ENCODE data around the gene ALDOC.

The ALDOC gene

DNA sequence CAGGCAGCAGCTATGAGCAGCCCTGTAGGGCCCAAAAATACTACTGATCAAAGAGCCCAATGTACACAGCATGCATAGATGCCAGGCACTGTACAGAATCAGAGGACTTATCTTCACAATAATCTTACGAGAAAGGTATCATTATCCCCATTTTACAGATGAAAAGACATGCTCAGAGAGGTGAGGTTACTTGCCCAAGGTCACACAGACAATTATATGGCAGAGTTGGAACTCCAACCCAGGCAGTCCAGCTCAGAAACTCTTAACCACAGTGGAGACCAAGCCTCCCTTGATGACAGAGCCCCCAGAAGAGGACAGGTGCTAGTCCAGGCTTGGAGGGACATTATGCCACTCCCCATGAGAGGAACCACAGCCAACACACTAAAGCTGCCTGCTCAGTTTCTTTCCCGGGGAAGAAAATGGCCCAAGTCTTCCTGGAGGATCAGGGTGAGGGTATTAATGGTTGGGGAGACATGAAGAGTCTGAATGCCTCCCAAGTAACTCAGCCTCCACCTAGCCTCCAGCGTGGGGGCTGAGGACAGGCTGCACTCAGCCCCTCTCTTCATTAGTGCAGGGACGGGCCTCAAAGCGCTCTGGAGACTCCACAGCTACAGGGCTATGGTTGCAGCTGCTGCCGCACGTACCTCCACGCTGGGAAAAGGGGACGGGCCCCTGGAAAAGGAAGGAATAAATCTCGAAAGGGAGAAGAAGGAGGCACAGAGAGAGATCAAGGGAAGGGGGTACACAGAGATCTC lies 25.1 kb downstream of the ALDOC start:
- no peak for DNase-seq

DNA sequence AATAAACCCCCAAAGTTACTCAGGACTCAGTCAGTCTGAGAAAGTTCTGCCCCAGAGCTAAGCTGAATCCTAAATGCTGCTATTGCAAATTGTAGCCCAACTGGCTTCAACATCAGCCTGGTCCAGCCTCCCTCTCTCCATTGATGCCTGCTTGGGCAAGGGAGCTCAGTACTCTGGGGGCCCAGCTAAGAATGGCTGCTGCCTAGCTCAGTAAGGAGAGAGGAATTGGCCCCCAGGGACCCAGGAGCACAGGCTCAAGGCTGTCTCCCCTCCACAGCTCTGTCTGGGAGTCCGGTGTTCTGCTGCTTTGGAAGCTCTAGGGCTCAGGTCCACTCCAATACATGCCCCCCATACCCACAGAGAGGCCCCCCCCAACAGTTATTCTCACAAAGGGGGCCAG lies 25.8 kb downstream of the ALDOC start:
- DNase-seq, result no peak

DNA sequence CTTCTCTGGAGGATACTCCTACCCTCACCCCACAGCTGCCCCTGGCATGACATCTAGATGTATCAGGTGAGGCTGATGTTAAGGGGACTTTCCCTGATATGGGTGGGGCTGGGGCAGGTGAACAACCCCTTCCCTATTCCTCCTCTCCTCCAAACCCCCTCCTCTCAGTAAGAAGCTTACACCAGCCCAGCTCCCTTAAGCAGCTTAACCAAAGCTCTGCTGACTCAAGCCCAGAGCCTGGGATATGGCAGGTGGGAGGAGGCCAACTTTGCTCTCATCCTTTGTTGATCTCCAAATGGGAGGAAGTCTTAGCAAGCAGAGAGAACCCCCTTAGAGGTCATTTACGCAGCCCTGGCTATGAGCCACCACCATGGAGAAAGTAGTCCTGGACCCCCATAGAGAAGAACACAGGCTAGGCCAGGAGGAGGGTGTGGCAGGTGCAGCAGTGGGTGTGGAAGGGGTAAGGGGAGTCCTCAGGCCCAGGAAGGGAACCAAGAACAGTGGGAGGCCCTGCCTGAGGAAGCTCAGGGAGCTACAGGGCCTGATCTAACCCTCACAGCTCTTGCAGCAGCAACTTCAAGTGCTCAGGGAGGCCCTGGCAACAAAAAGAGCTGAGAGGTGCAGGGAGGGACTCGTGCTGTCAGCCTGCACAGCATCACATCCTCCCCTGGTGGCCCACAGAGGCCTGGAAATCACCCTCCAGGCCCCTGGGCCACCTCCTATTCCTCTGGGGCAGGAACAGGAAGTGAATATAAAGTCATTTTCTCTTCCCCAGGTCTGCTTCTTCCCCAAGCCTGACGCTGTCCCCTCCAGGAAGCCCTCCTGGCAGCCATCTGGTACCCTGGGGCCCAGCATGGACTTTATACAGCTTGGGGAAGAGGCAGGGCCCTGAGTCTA lies 27.2 kb downstream of the ALDOC start:
- no peak for DNase-seq

DNA sequence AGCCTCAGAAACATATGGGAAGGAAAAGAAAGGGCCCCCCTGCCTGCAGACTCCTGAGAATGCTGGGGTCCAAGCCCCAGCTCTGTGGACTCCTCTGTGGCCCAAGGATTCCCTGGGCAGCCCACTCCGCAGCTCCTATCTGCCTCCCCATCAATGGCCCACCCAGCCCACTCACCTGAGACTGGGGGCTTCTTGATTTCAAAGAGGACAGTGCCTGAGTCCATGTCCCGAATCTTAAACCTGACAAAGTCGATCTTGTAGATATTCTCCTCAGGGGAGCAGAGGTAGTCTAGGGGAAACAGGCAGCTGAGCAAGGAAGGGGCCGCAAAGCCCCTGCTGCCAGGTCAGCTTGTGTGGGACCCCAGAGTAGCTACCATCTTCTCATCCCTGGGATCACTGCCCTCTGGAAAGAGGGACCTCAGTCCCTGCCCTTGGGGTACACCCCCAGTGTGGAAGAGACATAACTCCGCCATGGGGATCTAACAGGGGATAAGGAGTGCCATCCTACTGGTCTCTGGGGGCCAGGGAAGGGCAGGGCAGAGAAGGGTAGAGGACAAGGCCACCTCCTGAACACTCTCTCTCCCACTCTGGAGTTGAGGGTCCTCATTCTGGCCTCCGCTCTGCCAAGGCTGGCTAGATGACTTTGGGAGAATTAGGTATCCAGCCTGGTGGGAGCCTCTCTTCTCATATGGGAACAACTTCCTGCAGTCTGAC lies 28.1 kb downstream of the ALDOC start:
- no peak for DNase-seq

DNA sequence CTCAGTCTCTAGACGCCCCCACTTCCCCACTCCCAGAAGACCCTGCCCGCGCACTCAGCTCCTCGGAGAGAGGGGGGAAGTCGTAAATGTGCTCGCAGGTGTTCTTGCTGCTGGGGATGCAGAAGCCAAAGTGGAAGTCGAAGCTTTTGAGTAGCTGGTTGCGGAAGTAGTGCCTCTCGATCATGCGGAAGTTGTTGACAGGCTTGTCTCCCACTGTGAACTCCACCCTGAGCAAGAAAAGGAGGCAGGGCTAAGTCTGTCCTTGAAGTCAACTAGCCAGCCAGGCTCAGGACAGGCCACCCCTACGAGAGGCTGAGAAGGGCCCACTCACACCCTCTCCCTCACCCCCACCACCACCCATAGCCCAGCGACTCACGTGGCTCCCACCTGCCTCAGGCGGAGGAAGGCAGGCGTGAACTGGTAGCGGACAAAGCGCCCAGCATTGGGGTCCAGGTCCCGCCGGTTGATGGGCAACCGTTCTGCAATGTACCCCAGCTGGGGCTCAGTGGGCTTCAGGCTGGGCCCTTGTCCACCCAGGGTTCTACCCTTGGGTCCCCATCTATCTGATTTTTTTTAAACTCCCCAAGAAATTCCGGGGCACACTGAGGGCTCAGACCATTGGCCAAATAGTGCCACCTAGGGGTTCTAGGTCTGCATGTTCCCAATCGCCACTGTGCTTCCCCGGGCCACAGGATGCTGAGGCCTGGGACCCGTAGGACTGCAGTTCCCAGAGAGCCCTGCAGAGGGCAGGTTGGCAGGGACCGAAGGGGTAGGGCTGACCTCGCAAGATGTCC lies 28.9 kb downstream of the ALDOC start:
- DNase-seq, result no peak

DNA sequence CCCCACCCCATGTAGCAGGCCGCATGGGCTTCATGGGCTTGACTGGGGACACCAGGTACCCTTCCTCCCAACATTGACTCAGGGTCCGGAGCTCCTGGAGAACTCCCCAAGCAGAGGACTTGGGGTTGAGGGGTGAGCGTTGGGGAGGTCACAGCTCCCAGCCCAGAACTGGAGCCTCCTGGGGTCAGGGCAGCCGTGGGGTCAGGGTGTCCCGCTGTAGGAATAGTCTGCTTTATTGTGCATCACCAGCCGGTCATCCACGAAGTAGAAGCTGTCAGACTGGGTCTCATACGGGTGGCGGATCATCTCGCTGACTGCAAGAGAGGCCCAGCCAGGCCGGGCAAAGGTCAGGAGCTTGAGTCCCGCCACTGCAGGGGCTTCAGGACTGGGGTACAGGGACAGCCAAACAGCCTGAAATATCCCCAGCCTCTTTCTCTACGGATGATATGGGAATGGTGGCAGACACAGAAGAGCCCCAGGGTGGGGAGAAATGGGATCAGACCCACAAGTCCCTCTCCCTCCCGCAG lies 29.5 kb downstream of the ALDOC start:
- no peak for DNase-seq

DNA sequence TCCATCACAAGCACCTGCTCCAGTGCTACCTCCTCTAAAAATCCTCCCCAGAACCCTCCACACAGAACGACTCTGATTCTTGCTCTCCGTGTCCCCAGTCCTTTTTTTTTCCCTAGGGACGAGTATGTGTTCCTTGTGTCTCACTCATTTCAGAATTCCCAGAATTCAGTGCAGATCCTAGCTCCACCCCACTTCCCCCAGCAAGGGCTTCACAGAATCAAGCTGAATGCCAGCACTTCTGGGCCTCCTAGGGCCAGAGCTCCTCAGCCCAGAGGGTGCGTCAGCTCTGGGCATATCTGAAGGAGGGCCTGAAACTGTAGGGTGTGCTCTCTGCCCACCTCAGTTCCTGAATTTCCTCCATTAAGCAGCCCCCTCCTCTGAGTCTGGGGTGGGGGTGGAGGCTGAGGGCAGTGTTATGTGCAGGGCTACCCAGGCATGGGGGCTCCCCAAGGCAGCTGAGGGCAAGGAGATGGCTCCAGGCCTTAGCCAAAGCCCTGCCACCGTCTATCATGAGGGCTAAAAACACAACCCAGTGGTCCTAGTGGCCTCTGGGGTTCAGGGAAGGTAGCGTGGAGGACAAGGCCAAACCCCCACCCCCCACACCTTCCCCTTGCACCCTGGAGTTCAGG lies 30.8 kb downstream of the ALDOC start:
- DNase-seq, result no peak

DNA sequence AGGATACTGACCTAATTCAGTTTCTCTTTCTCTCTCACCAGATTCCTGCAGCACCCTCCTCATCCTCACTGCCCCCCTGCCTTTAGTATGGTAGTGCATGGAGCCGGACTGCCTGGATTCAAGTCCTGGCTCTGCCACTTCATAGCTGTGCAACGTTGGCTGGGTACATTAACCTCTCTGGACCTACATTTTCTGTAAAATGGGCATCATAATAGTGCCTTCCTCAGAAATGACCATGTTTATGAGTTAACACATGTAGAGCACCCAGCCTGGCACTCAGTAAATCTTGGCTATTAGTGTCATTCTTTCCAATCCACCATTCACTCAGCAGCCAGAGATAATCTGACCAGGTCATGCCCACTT lies 31.6 kb downstream of the ALDOC start:
- no peak for DNase-seq

DNA sequence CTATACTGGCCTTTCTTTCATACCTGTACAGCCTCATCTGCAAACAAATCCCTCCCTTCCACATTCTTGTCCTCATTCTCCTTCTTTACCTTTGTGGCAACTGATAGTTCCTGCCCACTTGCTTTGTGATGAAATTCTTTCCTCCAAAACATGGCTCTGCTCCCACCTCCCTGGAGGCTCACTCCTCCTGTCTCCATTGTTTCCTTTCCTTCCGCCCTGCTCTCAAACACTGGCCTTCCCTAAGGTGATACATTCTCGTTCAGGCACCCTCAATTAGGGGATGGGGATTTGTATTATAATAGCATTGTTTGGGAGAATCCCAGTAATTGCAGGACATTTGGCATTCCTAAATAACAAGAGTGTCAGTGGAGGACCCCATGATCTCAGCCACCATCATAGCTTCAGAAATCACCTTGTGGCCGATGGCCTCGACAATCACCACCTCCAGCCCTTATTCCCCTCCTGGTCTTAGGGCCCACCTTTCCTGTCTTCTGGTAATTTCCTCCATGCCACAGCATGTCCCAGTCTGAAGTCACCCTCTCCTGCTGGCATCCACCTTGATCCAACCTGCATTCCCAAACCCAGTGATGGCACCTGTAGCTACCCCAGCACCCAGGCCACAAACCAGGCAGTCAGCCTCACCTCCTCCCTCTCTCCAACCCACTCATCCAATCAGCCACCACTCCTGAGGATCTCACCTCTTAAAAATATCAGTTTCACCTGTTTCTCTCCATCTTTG lies 32.1 kb downstream of the ALDOC start:
- DNase-seq, result no peak

DNA sequence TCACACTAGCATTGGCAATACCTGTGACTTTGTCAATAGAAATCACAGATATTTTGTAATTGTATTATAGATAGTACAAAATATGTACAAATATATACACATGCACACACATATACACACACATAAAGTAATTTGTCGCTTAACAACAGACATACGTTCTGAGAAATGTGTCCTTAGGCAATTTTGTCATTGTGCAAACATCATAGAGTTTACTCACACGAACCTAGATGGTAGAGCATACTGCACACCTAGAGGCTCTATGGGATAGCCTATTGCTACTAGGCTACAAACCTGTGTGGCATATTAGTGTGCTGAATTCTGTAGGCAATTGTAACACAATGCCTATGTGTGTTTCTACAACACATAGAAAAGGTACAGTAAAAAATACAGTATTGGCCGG lies 35.3 kb downstream of the ALDOC start:
- no peak for DNase-seq

DNA sequence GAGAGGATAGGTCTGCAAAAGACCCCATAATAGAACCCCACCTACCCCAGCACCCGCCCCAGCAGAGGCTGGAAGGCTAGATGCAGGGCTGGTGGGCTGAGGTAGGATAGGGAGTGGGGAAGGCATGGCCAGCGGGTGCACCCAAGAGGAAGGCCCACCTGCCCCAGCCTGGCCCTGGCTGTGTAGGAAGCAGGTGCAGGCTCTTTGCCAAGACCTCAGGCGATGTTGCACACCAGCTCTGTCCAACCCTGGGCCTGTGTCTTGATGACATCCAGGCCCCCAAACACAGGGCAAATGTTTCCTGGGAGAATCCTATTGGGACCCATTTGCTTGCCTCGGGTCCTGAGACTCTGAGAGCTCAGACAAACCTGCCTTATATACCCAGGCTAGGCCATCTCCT lies 36.5 kb downstream of the ALDOC start:
- no peak for DNase-seq

DNA sequence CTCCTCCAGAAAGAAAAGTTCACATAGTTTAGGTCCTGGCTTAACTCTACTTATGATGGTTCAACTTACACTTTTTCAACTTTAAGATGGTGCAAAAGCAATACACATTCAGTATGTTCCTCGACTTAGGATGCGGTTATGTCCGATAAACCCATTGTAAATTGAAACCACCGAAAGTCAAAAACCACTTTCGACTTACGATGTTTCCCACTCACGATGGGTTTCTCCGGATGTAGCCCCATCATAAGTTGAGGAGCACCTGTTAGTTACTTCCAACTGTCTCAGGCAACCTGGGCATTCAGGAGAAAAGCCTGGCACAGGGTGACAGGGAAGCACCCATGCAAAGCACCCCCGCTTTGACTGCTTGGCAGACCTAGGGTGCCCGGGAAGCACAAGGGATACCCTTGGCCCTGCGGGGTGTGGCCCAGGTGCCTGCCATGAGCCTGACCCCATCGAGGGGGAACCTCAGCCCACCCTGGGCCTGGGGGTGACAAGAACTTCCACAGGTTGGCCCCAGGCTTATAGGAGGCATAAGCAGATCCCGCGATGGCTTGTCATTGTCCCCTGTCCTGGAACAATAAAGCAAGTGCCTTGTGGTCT lies 38.3 kb downstream of the ALDOC start:
- no peak for DNase-seq

DNA sequence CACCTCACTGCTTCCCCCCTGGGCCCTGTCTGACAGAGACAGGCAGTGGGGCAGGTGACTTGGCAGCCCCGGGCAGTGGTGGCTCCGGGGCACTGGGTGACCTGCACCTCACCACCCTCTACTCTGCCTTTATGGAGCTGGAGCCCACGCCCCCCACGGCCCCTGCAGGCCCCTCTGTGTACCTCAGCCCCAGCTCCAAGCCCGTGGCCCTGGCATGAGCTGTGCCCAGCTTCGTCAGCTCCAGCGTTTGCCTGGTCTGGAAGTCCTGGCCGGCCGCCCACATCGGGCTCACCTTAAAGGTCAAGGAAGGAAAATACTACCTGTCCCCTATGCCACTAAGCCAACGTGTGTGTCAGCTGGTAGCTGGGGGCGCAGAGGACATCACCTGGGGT lies 39.5 kb downstream of the ALDOC start:
- no peak for DNase-seq

DNA sequence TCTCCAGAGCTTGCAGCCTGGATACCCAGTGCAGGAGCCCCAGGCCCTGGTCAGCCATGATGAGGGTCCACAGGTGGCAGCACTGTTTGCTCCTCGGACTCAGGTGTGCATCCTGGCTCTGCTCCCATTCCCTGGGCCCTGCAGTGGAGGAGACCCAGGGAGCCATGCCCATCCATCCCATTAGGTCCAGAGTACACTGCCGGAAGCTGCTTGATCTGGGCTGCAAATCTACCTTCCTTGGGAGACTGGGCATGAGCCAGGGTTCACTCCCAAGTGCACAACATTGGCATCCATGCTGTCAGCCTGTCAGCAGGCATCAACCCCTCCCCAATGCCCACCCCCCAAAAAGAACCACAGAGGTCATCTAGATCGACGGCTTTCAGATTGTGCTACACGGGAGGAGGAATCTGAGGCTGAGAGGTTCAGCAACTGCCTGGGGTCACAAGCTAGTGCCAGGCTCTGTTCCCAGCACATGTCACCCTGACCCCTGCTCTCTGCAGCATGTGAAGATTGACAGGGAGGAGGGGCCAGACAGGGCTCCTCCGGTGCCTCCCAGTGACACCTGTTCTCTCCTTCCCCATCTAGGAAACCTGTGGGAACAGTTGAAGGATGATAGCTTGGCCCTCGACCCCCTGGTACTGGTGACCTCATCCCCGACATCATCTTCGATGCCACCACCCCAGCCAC lies 40.0 kb downstream of the ALDOC start:
- DNase-seq, result no peak

DNA sequence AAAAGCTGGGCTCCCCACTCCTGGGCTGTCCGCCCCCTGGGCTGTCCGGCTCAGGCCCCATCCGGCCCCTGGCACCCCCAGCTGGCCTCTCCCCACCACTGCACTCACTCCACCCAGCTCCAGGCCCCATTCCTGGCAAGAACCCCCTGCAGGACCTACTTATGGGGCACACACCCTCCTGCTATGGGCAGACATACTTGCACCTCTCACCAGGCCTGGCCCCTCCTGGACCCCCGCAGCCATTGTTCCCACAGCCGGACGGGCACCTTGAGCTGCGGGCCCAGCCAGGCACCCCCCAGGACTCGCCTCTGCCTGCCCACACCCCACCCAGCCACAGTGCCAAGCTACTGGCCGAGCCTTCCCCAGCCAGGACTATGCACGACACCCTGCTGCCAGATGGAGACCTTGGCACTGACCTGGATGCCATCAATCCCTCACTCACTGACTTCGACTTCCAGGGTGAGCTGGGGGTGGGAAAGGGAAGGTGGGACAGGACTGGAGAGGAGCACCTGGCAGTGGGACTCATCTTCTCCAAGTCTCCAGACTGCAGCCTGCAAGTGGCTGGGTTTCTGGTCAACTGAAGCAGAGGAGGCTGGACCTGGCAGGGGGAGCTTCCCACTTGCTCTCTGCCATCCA lies 41.8 kb downstream of the ALDOC start:
- no peak for DNase-seq

DNA sequence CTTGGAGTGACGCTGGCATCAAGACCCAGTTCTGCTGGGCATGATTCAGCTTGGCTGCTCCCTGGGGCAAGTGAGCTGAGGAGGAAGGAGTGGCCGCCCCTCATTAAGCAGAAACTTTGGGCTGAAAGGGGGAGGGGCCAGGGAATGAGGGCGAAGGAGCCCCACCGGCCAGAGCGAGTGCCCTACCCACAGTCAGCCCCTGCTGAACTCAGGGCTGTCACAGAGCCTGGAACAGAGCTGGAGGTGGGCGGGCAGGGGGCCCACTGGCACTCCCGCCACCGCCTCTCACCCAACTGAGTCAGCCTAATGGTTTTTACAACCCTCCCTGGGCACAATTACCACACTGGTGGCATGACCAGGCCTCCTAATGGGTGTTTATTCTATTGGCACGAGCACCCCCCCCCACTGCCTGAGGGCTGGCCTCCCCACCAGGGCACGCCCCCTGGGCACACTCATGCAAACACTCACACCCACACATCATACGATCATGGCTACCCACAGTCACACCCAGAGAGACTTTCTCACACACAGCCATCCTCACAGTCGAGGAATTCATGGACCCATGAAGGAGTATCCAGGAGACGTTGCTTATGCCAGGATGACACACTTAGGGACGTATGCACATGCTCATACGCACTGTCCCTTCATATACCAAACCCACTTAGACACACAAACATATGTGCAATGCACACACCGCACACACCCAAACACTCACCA lies 43.4 kb downstream of the ALDOC start:
- DNase-seq, result no peak

DNA sequence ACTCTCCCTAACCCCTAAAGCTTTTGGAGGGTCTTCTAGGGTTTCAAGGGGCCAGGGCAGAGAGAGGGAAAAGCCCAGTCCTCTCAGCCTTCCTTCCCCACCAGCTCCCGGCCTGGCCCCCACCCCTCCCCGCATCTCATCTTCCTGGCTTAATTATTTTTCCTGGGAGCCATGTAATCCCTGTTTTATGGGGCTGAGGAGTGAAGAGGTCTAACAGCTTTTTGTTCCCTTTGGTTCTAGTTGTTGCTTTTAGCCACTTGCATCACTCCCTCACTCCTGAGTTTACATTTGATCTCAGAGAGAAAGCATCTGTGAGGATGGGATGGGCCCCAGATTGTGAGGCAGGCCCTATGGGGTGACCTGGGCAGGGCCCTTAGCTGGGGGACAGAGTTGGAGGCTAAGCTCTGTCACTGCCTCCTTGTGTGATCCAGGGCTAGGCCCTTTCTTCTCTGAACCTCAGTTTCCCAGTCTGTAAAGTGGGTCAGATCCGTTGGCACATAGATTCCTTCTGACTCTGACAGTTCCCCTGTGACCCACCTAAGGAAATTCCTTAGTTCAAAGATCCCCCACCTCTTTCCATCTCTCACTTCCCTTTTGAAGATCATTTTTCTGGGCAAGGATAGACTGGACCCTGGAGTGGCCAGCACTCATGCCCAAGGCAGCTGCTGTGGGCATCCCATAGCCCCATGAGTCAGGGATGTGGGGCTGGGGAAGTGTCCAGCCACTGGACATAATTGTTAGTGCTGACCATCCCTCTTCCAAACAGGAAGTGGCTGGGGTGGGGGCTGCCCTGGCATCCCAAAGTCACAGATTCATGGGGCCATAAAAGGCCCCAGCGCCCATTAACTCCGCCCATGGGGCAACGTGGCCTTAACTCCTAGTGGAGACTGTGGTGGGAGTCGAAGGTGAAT lies 44.4 kb downstream of the ALDOC start:
- no peak for DNase-seq

DNA sequence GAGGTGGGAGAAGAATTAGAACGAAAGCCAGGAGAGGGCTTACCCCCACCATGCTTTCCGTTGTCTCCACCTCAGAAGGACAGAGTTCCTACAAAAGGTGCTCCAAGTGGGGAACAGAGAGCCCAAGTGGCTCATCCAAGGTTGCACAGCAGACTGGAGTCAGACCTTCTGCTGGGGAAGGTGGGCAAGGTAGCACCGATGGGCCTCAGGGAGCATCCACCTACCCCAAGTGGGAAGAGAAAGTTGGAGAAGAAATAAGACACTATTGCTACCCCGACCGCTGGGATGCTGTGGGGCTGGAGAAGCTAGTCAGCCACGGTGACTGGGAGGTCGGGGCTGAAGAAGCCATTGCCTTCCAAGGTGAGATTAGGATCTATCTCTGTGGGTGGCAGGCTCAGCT lies 45.8 kb downstream of the ALDOC start:
- DNase-seq, result no peak
